H9 (cell line): Measurements from ENCODE around the gene FAM161A. TPM values are rescaled to one million over a fixed set of nuclear protein-coding genes. Genes with fewer than 3 reads are reported as not detected.

Experiments
- DNase-seq: peaks from one replicate; pipeline ENCODE4 v3.0.0-alpha.2; 2017
- H2AFZ ChIP-seq: one replicate; pipeline ENCODE4 v1.6.1; 2013; ENCODE audit warnings: mild to moderate bottlenecking, low read length, control low read depth, moderate library complexity
- H2AK5ac ChIP-seq: 2 replicates; pipeline ENCODE4 v1.6.1; 2013; ENCODE audit warnings: low read length, control low read depth, mixed read lengths; ENCODE audit not compliant: insufficient read length
- H2BK120ac ChIP-seq: one replicate; pipeline ENCODE4 v1.6.1; 2013; ENCODE audit warnings: low read depth, mild to moderate bottlenecking, low read length, control low read depth, inconsistent platforms; ENCODE audit not compliant: poor library complexity, severe bottlenecking
- H2BK12ac ChIP-seq: 2 replicates; pipeline ENCODE4 v1.6.1; 2013; ENCODE audit warnings: low read length, control low read depth, mixed read lengths, low read depth; ENCODE audit not compliant: insufficient read length
- H2BK15ac ChIP-seq: 2 replicates; pipeline ENCODE4 v1.6.1; 2013; ENCODE audit warnings: low read depth, low read length, control low read depth
- H2BK20ac ChIP-seq: one replicate; pipeline ENCODE4 v1.6.1; 2013; ENCODE audit warnings: low read depth, mild to moderate bottlenecking, low read length, control low read depth, inconsistent platforms; ENCODE audit not compliant: poor library complexity, severe bottlenecking
- H2BK5ac ChIP-seq: 2 replicates; pipeline ENCODE4 v1.6.1; 2013; ENCODE audit warnings: low read length, control low read depth, mixed read lengths; ENCODE audit not compliant: insufficient read length
- H3K14ac ChIP-seq: 2 replicates; pipeline ENCODE4 v1.6.1; 2013; ENCODE audit warnings: low read length, control low read depth; ENCODE audit not compliant: insufficient read depth
- H3K18ac ChIP-seq: 2 replicates; pipeline ENCODE4 v1.6.1; 2013; ENCODE audit warnings: low read depth, mild to moderate bottlenecking, mixed read lengths, low read length, control low read depth; ENCODE audit not compliant: insufficient read length
- H3K23ac ChIP-seq: 2 replicates; pipeline ENCODE4 v1.6.1; 2013; ENCODE audit warnings: low read length, control low read depth, mixed read lengths, low read depth; ENCODE audit not compliant: insufficient read length
- H3K23me2 ChIP-seq: 2 replicates; pipeline ENCODE4 v1.6.1; 2013; ENCODE audit warnings: low read depth, mild to moderate bottlenecking, mixed read lengths, low read length, control low read depth; ENCODE audit not compliant: insufficient read length, poor library complexity, severe bottlenecking
- H3K27ac ChIP-seq: 2 replicates; pipeline ENCODE4 v1.5.1; 2013; ENCODE audit warnings: low read length, control low read depth, mixed read lengths, low read depth; ENCODE audit not compliant: insufficient read length
- H3K27me3 ChIP-seq: 2 replicates; pipeline ENCODE4 v1.6.1; 2013; ENCODE audit warnings: low read length, control low read depth, inconsistent platforms; ENCODE audit not compliant: insufficient read depth
- H3K4ac ChIP-seq: 2 replicates; pipeline ENCODE4 v1.6.1; 2013; ENCODE audit warnings: low read depth, mild to moderate bottlenecking, control low read depth, inconsistent platforms, low read length, moderate library complexity
- H3K4me1 ChIP-seq: 2 replicates; pipeline ENCODE4 v1.6.1; 2013; ENCODE audit warnings: low read length, control low read depth, inconsistent platforms; ENCODE audit not compliant: insufficient read depth
- H3K4me2 ChIP-seq: 2 replicates; pipeline ENCODE4 v1.6.1; 2013; ENCODE audit warnings: low read length, control low read depth, mixed read lengths; ENCODE audit not compliant: insufficient read length, insufficient read depth
- H3K56ac ChIP-seq: 2 replicates; pipeline ENCODE4 v1.6.1; 2013; ENCODE audit warnings: low read depth, mild to moderate bottlenecking, mixed read lengths, low read length, control low read depth; ENCODE audit not compliant: insufficient read length
- H3K79me1 ChIP-seq: 2 replicates; pipeline ENCODE4 v1.6.1; 2013; ENCODE audit warnings: low read depth, mild to moderate bottlenecking, moderate library complexity, low read length, control low read depth, inconsistent platforms; ENCODE audit not compliant: insufficient read depth, poor library complexity, severe bottlenecking
- H3K79me2 ChIP-seq: 2 replicates; pipeline ENCODE4 v1.6.1; 2013; ENCODE audit warnings: low read length, control low read depth, inconsistent platforms; ENCODE audit not compliant: insufficient read depth
- H3K9ac ChIP-seq: 2 replicates; pipeline ENCODE4 v1.6.1; 2013; ENCODE audit warnings: low read length, control low read depth, mixed read lengths; ENCODE audit not compliant: insufficient read length; ENCODE audit errors: extremely low read depth
- H3K9me3 ChIP-seq: one replicate; pipeline ENCODE4 v1.6.1; 2013; ENCODE audit warnings: low read depth, low read length, inconsistent platforms; ENCODE audit not compliant: control insufficient read depth
- H3T11ph ChIP-seq: one replicate; pipeline ENCODE4 v1.6.1; 2013; ENCODE audit warnings: mild to moderate bottlenecking, low read length, control low read depth, inconsistent platforms
- H4K20me1 ChIP-seq: one replicate; pipeline ENCODE4 v1.6.1; 2013; ENCODE audit not compliant: control insufficient read depth, insufficient read length, insufficient read depth
- H4K5ac ChIP-seq: 2 replicates; pipeline ENCODE4 v1.6.1; 2013; ENCODE audit warnings: low read depth, mild to moderate bottlenecking, mixed read lengths, low read length, control low read depth; ENCODE audit not compliant: insufficient read length
- H4K8ac ChIP-seq: replicated peaks from 2 replicates; pipeline ENCODE4 v1.6.1; 2013; ENCODE audit warnings: low read length, control low read depth, mixed read lengths, low read depth; ENCODE audit not compliant: insufficient read length
- H4K91ac ChIP-seq: 2 replicates; pipeline ENCODE4 v1.6.1; 2013; ENCODE audit warnings: low read depth, mild to moderate bottlenecking, moderate library complexity, mixed read lengths, low read length, control low read depth; ENCODE audit not compliant: insufficient read length
- H3K27ac Mint-ChIP-seq, 3 experiments: 2 replicates in 2 of 3; 3 replicates in 1 of 3; pipeline ENCODE4 v1.8.0; 2020 to 2021; ENCODE audit warnings: mixed read lengths in 3 of 3, mild to moderate bottlenecking in 1 of 3, moderate library complexity in 1 of 3
- H3K27me3 Mint-ChIP-seq: 2 replicates; pipeline ENCODE4 v1.8.0; 2021; ENCODE audit warnings: low read depth, mild to moderate bottlenecking, moderate library complexity, mixed read lengths
- H3K36me3 Mint-ChIP-seq, 3 experiments: 2 replicates in 2 of 3; 3 replicates in 1 of 3; pipeline ENCODE4 v1.8.0; 2020 to 2021; ENCODE audit warnings: low read depth in 3 of 3, mixed read lengths in 3 of 3; ENCODE audit not compliant: insufficient read depth in 1 of 3
- H3K4me1 Mint-ChIP-seq, 2 experiments: 2 replicates each; pipeline ENCODE4 v1.8.0; 2020; ENCODE audit warnings: mixed read lengths in 2 of 2
- H3K4me3 Mint-ChIP-seq, 2 experiments: 2 replicates in 1 of 2; 3 replicates in 1 of 2; pipeline ENCODE4 v1.8.0; 2020 to 2021; ENCODE audit warnings: mild to moderate bottlenecking in 2 of 2, mixed read lengths in 2 of 2, moderate library complexity in 1 of 2
- H3K9me3 Mint-ChIP-seq, 2 experiments: 2 replicates in 1 of 2; 3 replicates in 1 of 2; pipeline ENCODE4 v1.8.0; 2020; ENCODE audit warnings: mild to moderate bottlenecking in 2 of 2, mixed read lengths in 2 of 2, moderate library complexity in 1 of 2
- WGBS: extraction: QIAGEN DNeasy Blood & Tissue Kit; methylation state at CpG from one replicate; pipeline ENCODE4 v1.1.7; 2013; ENCODE audit warnings: missing lambda C conversion rate, low lambda C conversion rate, mixed read lengths; ENCODE audit not compliant: insufficient read length; ENCODE audit errors: extremely low coverage; 5-methylcytosine and 5-hydroxymethylcytosine counted together
- total RNA-seq: library from RNA; stranded (reverse); gene quantifications from 2 replicates; pipeline ENCODE4 v1.2.1, GENCODE V29; 2021
- TF ChIP-seq, protein P1 (sequence below): fragments of 200-600 bp; sonication (generic); conservative IDR thresholded peaks from 3 replicates; pipeline ENCODE4 v1.8.0; 2021; ENCODE audit warnings: antibody characterized with exemption, mild to moderate bottlenecking

Gene FAM161A
- total RNA-seq, 1 experiment from 2014 or later, result 15.8 TPM

DNA sequence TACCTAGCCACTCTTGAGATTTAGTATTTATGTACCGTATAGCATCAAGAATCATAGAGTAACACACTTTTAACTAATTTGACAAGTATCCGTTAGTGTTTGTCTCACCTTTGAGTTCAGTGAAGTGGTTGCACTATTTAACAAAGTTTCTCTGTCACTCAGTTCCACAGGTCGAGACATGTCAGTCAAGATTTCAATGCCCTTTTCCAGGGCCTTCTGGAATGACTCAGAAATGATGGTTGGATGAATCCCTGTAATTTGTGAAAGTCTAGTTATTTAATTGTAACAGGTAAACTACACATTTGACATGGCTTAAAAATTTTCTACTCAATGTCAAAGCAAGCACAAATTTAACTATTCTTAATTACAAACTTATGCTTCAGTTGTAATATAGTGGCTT lies 24.9 kb upstream of the FAM161A start:
- H3K36me3 Mint-ChIP-seq, result peaks cover 56 to 95% (median 87%) of the 10 kb centered on the region in 3 experiments; a peak in 6 of 7 replicates
- Histone ChIP-seq H2BK5ac (no peak overlapping the region), H3K56ac (no peak overlapping the region), H3T11ph (no peak overlapping the region), H3K27me3 (no peaks in the 10 kb centered on the region), H3K9me3 (no peaks in the 10 kb centered on the region), H3K9ac (no peak overlapping the region), H3K14ac (no peak overlapping the region), H2AFZ (no peak overlapping the region), H3K23me2 (no peaks in the 10 kb centered on the region), H4K8ac (no peak overlapping the region), H2BK12ac (no peak overlapping the region), H2BK120ac (no peak overlapping the region), H3K79me2 (no peaks in the 10 kb centered on the region), H3K4me1 (no peaks in the 10 kb centered on the region), H3K79me1 (no peaks in the 10 kb centered on the region), H3K27ac (no peak overlapping the region), H2AK5ac (no peak overlapping the region), H2BK20ac (no peak overlapping the region), H3K18ac (no peak overlapping the region), H4K5ac (no peak overlapping the region), H4K91ac (no peak overlapping the region), H4K20me1 (no peaks in the 10 kb centered on the region), H3K4me2 (no peak overlapping the region), H2BK15ac (no peak overlapping the region), H3K4ac (no peak overlapping the region), H3K23ac (no peak overlapping the region)
- DNase-seq, result no peak
- H3K4me3 Mint-ChIP-seq, result no peak overlapping the region
- TF ChIP-seq, protein P1, sequence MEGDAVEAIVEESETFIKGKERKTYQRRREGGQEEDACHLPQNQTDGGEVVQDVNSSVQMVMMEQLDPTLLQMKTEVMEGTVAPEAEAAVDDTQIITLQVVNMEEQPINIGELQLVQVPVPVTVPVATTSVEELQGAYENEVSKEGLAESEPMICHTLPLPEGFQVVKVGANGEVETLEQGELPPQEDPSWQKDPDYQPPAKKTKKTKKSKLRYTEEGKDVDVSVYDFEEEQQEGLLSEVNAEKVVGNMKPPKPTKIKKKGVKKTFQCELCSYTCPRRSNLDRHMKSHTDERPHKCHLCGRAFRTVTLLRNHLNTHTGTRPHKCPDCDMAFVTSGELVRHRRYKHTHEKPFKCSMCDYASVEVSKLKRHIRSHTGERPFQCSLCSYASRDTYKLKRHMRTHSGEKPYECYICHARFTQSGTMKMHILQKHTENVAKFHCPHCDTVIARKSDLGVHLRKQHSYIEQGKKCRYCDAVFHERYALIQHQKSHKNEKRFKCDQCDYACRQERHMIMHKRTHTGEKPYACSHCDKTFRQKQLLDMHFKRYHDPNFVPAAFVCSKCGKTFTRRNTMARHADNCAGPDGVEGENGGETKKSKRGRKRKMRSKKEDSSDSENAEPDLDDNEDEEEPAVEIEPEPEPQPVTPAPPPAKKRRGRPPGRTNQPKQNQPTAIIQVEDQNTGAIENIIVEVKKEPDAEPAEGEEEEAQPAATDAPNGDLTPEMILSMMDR, result no peak
- H3K9me3 Mint-ChIP-seq, result no peaks in the 10 kb centered on the region
- no peaks in the 10 kb centered on the region for H3K4me1 Mint-ChIP-seq
- H3K27me3 Mint-ChIP-seq, result no peaks in the 10 kb centered on the region
- no peak overlapping the region for H3K27ac Mint-ChIP-seq
- WGBS, result no CpG with 5 or more reads among the region's 3 CpGs
